Measurements from ENCODE around the gene NPM3.

GRCh38 chr10:101752241-101752640, 31.0 kb downstream of the NPM3 start:
- TF ChIP-seq CTCF (IDR thresholded peaks at IDR 0.05; ENCODE audit: low read depth, low read length): no peak
- TF ChIP-seq EZH2phosphoT487 (IDR thresholded peaks at IDR 0.05; ENCODE audit: low read depth): no peak

Data from OCI-LY3 (cell line).